KMS-11 (cell line): Measurements from ENCODE around the gene C19orf47.

Source experiments
- H2AFZ ChIP-seq: fragments of 200-600 bp; sonication (generic); 2 replicates; pipeline ENCODE4 v1.6.1; 2016; ENCODE audit warnings: antibody characterized with exemption, mixed run types, low read depth
- H3K27ac ChIP-seq: fragments of 200-600 bp; sonication (generic); 2 replicates; pipeline ENCODE4 v1.6.1; 2016; ENCODE audit warnings: mild to moderate bottlenecking, mixed run types
- H3K27me3 ChIP-seq: fragments of 200-600 bp; sonication (generic); 2 replicates; pipeline ENCODE4 v1.6.1; 2017; ENCODE audit warnings: mild to moderate bottlenecking, low read depth, mixed run types, moderate library complexity; ENCODE audit not compliant: insufficient read depth
- H3K36me3 ChIP-seq: fragments of 200-600 bp; sonication (generic); 2 replicates; pipeline ENCODE4 v1.6.1; 2017; ENCODE audit warnings: mild to moderate bottlenecking, mixed run types; ENCODE audit not compliant: insufficient read depth
- H3K4me1 ChIP-seq: fragments of 200-600 bp; sonication (generic); 2 replicates; pipeline ENCODE4 v1.6.1; 2016; ENCODE audit warnings: mild to moderate bottlenecking, low read depth, mixed run types; ENCODE audit not compliant: poor library complexity, severe bottlenecking
- H3K4me2 ChIP-seq: fragments of 200-600 bp; sonication (generic); 2 replicates; pipeline ENCODE4 v1.7.0; 2016; ENCODE audit warnings: mild to moderate bottlenecking, mixed run types
- H3K4me3 ChIP-seq: fragments of 200-600 bp; sonication (generic); IDR thresholded peaks from 2 replicates; pipeline ENCODE4 v1.6.1; 2017; ENCODE audit warnings: low read depth, low read length, mixed read lengths; ENCODE audit not compliant: insufficient read depth
- H3K79me2 ChIP-seq: fragments of 200-600 bp; sonication (generic); 2 replicates; pipeline ENCODE4 v1.6.1; 2016; ENCODE audit warnings: low read depth, mixed run types; ENCODE audit not compliant: insufficient read depth
- H3K9ac ChIP-seq: fragments of 200-600 bp; sonication (generic); 2 replicates; pipeline ENCODE4 v1.6.1; 2016; ENCODE audit warnings: mild to moderate bottlenecking, mixed run types
- H4K20me1 ChIP-seq: fragments of 200-600 bp; sonication (generic); 2 replicates; pipeline ENCODE4 v1.6.1; 2016; ENCODE audit warnings: mild to moderate bottlenecking, mixed run types; ENCODE audit not compliant: insufficient read depth
- CTCF ChIP-seq: fragments of 200-600 bp; sonication (generic); conservative IDR thresholded peaks from 2 replicates; pipeline ENCODE4 v1.6.1; 2017; ENCODE audit warnings: low read depth, mild to moderate bottlenecking, antibody characterized with exemption, low read length, moderate library complexity, mixed read lengths

The C19orf47 gene

GRCh38 chr19:40300668-40301067 lies 47.5 kb downstream of the C19orf47 start:
- Histone ChIP-seq H3K4me3 (no peak overlapping the region), H3K27me3 (no peaks in the 10 kb centered on the region), H3K36me3 (no peaks in the 10 kb centered on the region), H4K20me1 (no peaks in the 10 kb centered on the region), H2AFZ (no peak overlapping the region), H3K4me2 (no peak overlapping the region), H3K27ac (no peak overlapping the region), H3K9ac (no peak overlapping the region), H3K79me2 (no peaks in the 10 kb centered on the region), H3K4me1 (no peaks in the 10 kb centered on the region)
- TF ChIP-seq CTCF = no peak

GRCh38 chr19:40298026-40298425 lies 50.2 kb downstream of the C19orf47 start:
- no peaks in the 10 kb centered on the region for H3K36me3 ChIP-seq
- no peak overlapping the region for H3K9ac ChIP-seq
- H3K4me3 ChIP-seq = no peak overlapping the region
- H4K20me1 ChIP-seq = no peaks in the 10 kb centered on the region
- no peak for TF ChIP-seq CTCF
- H3K4me1 ChIP-seq = no peaks in the 10 kb centered on the region
- H3K79me2 ChIP-seq = no peaks in the 10 kb centered on the region
- H3K27me3 ChIP-seq = no peaks in the 10 kb centered on the region
- no peak overlapping the region for H3K4me2 ChIP-seq
- no peak overlapping the region for H2AFZ ChIP-seq
- no peak overlapping the region for H3K27ac ChIP-seq

GRCh38 chr19:40294560-40294959 lies 53.6 kb downstream of the C19orf47 start:
- Histone ChIP-seq H3K4me2 (no peak overlapping the region), H3K9ac (no peak overlapping the region), H4K20me1 (no peaks in the 10 kb centered on the region), H3K4me1 (no peaks in the 10 kb centered on the region), H3K27me3 (no peaks in the 10 kb centered on the region), H3K36me3 (no peaks in the 10 kb centered on the region), H2AFZ (no peak overlapping the region), H3K27ac (no peak overlapping the region), H3K79me2 (no peaks in the 10 kb centered on the region), H3K4me3 (no peak overlapping the region)
- TF ChIP-seq CTCF = no peak

- Histone ChIP-seq H4K20me1 (no peaks in the 10 kb centered on the region), H3K4me2 (no peak overlapping the region), H3K27me3 (no peaks in the 10 kb centered on the region), H3K79me2 (peaks cover 28% of the 10 kb centered on the region), H3K36me3 (no peaks in the 10 kb centered on the region), H3K4me1 (peaks cover 21% of the 10 kb centered on the region), H3K9ac (no peak overlapping the region), H3K4me3 (no peak overlapping the region), H3K27ac (no peak overlapping the region), H2AFZ (no peak overlapping the region)
- no peak for TF ChIP-seq CTCF
Observed at GRCh38 chr19:40286971-40287421, 61.2 kb downstream of the C19orf47 start.
